Measurements from ENCODE around the gene PRRG4. TPM values are rescaled to one million over a fixed set of nuclear protein-coding genes. Genes with fewer than 3 reads are reported as not detected.
A peak's percentile ranks its signal among the peaks of the same experiment; 100 is the strongest.

PRRG4 gene
- total RNA-seq, 1 donor = 0.36 TPM

GRCh38 chr11:32888805-32889204, 59.1 kb downstream of the PRRG4 start:
- Histone ChIP-seq H3K36me3 (ENCODE audit: insufficient read depth, low read length) (no peaks in the 10 kb centered on the region), H3K4me2 (ENCODE audit: insufficient read depth, low read length) (no peak overlapping the region)

GRCh38 chr11:32890843-32891656, 61.3 kb downstream of the PRRG4 start:
- H3K4me2 ChIP-seq (ENCODE audit: insufficient read depth, low read length) = peak overlapping the region; percentile 85
- TF ChIP-seq CTCF (IDR thresholded peaks at IDR 0.05; ENCODE audit: extremely low read depth, low read depth, low read length) = no peak

More at GRCh38 chr11:32888805-32889204, 59.1 kb downstream of the PRRG4 start:
- no peak overlapping the region for H2AFZ ChIP-seq (ENCODE audit: low read length)
- no peaks in the 10 kb centered on the region for H3K27me3 ChIP-seq (ENCODE audit: insufficient read depth, low read length)
- TF ChIP-seq CTCF (IDR thresholded peaks at IDR 0.05; ENCODE audit: extremely low read depth, low read depth, low read length) = no peak
- H3K4me3 ChIP-seq (ENCODE audit: insufficient read depth, low read length) = no peak overlapping the region
- no peak overlapping the region for H3K27ac ChIP-seq (ENCODE audit: low read depth, low read length)
- H3K4me1 ChIP-seq (ENCODE audit: insufficient read depth, low read length) = peaks cover 11% of the 10 kb centered on the region
- H4K20me1 ChIP-seq (ENCODE audit: insufficient read depth, low read length) = no peaks in the 10 kb centered on the region
- H3K79me2 ChIP-seq (ENCODE audit: insufficient read depth, low read length) = peaks cover 8% of the 10 kb centered on the region
- no peaks in the 10 kb centered on the region for H3K9me3 ChIP-seq (ENCODE audit: low read depth, low read length)
- DNase-seq (ENCODE audit: insufficient read length, low spot score, missing footprints) = peak; percentile 67

GRCh38 chr11:32891657-32892354, 62.1 kb downstream of the PRRG4 start:
- Histone ChIP-seq H3K36me3 (ENCODE audit: insufficient read depth, low read length) (no peaks in the 10 kb centered on the region), H3K27ac (ENCODE audit: low read depth, low read length) (peak overlapping the region; percentile 76)
- DNase-seq (ENCODE audit: insufficient read length, low spot score, missing footprints) = peak; percentile 85

More at GRCh38 chr11:32890843-32891656, 61.3 kb downstream of the PRRG4 start:
- Histone ChIP-seq H4K20me1 (ENCODE audit: insufficient read depth, low read length) (no peaks in the 10 kb centered on the region), H3K4me1 (ENCODE audit: insufficient read depth, low read length) (peaks cover 11% of the 10 kb centered on the region), H2AFZ (ENCODE audit: low read length) (no peak overlapping the region), H3K79me2 (ENCODE audit: insufficient read depth, low read length) (peaks cover 30% of the 10 kb centered on the region), H3K27me3 (ENCODE audit: insufficient read depth, low read length) (no peaks in the 10 kb centered on the region), H3K27ac (ENCODE audit: low read depth, low read length) (no peak overlapping the region), H3K36me3 (ENCODE audit: insufficient read depth, low read length) (no peaks in the 10 kb centered on the region), H3K4me3 (ENCODE audit: insufficient read depth, low read length) (no peak overlapping the region), H3K9me3 (ENCODE audit: low read depth, low read length) (no peaks in the 10 kb centered on the region)
- no peak for DNase-seq (ENCODE audit: insufficient read length, low spot score, missing footprints)

More at GRCh38 chr11:32891657-32892354, 62.1 kb downstream of the PRRG4 start:
- peak overlapping the region; percentile 92 for H2AFZ ChIP-seq (ENCODE audit: low read length)
- H4K20me1 ChIP-seq (ENCODE audit: insufficient read depth, low read length) = no peaks in the 10 kb centered on the region
- no peaks in the 10 kb centered on the region for H3K27me3 ChIP-seq (ENCODE audit: insufficient read depth, low read length)
- H3K79me2 ChIP-seq (ENCODE audit: insufficient read depth, low read length) = peaks cover 37% of the 10 kb centered on the region
- no peak for TF ChIP-seq CTCF (IDR thresholded peaks at IDR 0.05; ENCODE audit: extremely low read depth, low read depth, low read length)
- peaks cover 11% of the 10 kb centered on the region for H3K4me1 ChIP-seq (ENCODE audit: insufficient read depth, low read length)
- peak overlapping the region; percentile 89 for H3K4me3 ChIP-seq (ENCODE audit: insufficient read depth, low read length)
- H3K9me3 ChIP-seq (ENCODE audit: low read depth, low read length) = no peaks in the 10 kb centered on the region
- H3K4me2 ChIP-seq (ENCODE audit: insufficient read depth, low read length) = peak overlapping the region; percentile 85

Data from osteoblast (primary cell).